HTERT RPE-1 (cell line): ENCODE measurements around the gene SNX33.
"Not testable (repeated sequence)": the region's sequence is repeated elsewhere in the genome, so short reads cannot be mapped to it uniquely, and the experiment has no call there.

Source experiments
- in situ Hi-C: fragments of 300-500 bp; cut with MboI; formaldehyde crosslinking; loops from 4 replicates; pipeline ENCODE4 v1.14.3; 2020; ENCODE audit warnings: low sequenced_read_pairs

SNX33 gene

GRCh38 chr15:75680007-75680789 lies 32.5 kb downstream of the SNX33 start:
- in situ Hi-C loops: no loop called here

GRCh38 chr15:75682181-75683135 lies 34.7 kb downstream of the SNX33 start:
- in situ Hi-C loops: no loop called here

GRCh38 chr15:75683646-75684312 lies 36.1 kb downstream of the SNX33 start:
- in situ Hi-C loops: not testable (repeated sequence)

- in situ Hi-C loops: no loop called here
Observed at GRCh38 chr15:75684648-75685047, 36.9 kb downstream of the SNX33 start.

- in situ Hi-C loops: no loop called here
Observed at GRCh38 chr15:75685195-75685594, 37.5 kb downstream of the SNX33 start.

GRCh38 chr15:75686212-75686642 lies 38.5 kb downstream of the SNX33 start:
- in situ Hi-C loops: not testable (repeated sequence)

- in situ Hi-C loops: no loop called here
Observed at GRCh38 chr15:75687486-75688277, 40.0 kb downstream of the SNX33 start.

- in situ Hi-C loops: no loop called here
Observed at GRCh38 chr15:75688278-75688557, 40.5 kb downstream of the SNX33 start.

GRCh38 chr15:75688831-75689230 lies 41.1 kb downstream of the SNX33 start:
- in situ Hi-C loops: no loop called here

GRCh38 chr15:75689429-75689828 lies 41.7 kb downstream of the SNX33 start:
- in situ Hi-C loops: not testable (repeated sequence)

GRCh38 chr15:75692311-75692710 lies 44.6 kb downstream of the SNX33 start:
- in situ Hi-C loops: not testable (repeated sequence)

- in situ Hi-C loops: not testable (repeated sequence)
Observed at GRCh38 chr15:75693028-75693427, 45.3 kb downstream of the SNX33 start.

- in situ Hi-C loops: no loop called here
Observed at GRCh38 chr15:75693501-75694240, 46.0 kb downstream of the SNX33 start.

GRCh38 chr15:75694241-75695182 lies 46.8 kb downstream of the SNX33 start:
- in situ Hi-C loops: no loop called here

GRCh38 chr15:75695220-75695619 lies 47.5 kb downstream of the SNX33 start:
- in situ Hi-C loops: no loop called here

- in situ Hi-C loops: no loop called here
Observed at GRCh38 chr15:75695634-75696310, 48.1 kb downstream of the SNX33 start.

- in situ Hi-C loops: no loop called here
Observed at GRCh38 chr15:75696311-75696720, 48.6 kb downstream of the SNX33 start.

- in situ Hi-C loops: no loop called here
Observed at GRCh38 chr15:75696854-75697259, 49.1 kb downstream of the SNX33 start.
